Endothelial cell (in vitro differentiated cells): ENCODE data around the gene TXNDC17. TPM values are rescaled to one million over a fixed set of nuclear protein-coding genes. Genes with fewer than 3 reads are reported as not detected.

Source experiments
- DNase-seq: peaks from one replicate; pipeline ENCODE4 v3.0.0; 2021; ENCODE audit warnings: low spot score
- H3K27ac Mint-ChIP-seq: one replicate; pipeline ENCODE4 v1.8.0; 2021; ENCODE audit warnings: mixed read lengths, inconsistent platforms; ENCODE audit not compliant: unreplicated experiment
- H3K27me3 Mint-ChIP-seq: one replicate; pipeline ENCODE4 v1.8.0; 2021; ENCODE audit warnings: mild to moderate bottlenecking, moderate library complexity, mixed read lengths, inconsistent platforms; ENCODE audit not compliant: unreplicated experiment
- H3K36me3 Mint-ChIP-seq: one replicate; pipeline ENCODE4 v1.8.0; 2021; ENCODE audit warnings: mild to moderate bottlenecking, low read depth, mixed read lengths, inconsistent platforms; ENCODE audit not compliant: unreplicated experiment
- H3K4me1 Mint-ChIP-seq: one replicate; pipeline ENCODE4 v1.8.0; 2021; ENCODE audit warnings: mild to moderate bottlenecking, mixed read lengths, inconsistent platforms; ENCODE audit not compliant: unreplicated experiment
- H3K4me3 Mint-ChIP-seq: one replicate; pipeline ENCODE4 v1.8.0; 2021; ENCODE audit warnings: mild to moderate bottlenecking, mixed read lengths, inconsistent platforms; ENCODE audit not compliant: unreplicated experiment
- H3K9me3 Mint-ChIP-seq: one replicate; pipeline ENCODE4 v1.8.0; 2021; ENCODE audit warnings: mixed read lengths, inconsistent platforms; ENCODE audit not compliant: unreplicated experiment
- total RNA-seq: library from RNA; stranded (reverse); fragmentation: NEBNext Ultra II Directional; extraction: Animal tissue kit (Norgen Biotek cat#: 25700); gene quantifications from one replicate; pipeline ENCODE4 v1.2.1, GENCODE V29; 2021; ENCODE audit not compliant: unreplicated experiment
- TF ChIP-seq, protein P1 (sequence below): fragments of 200-600 bp; sonication (generic); IDR thresholded peaks from one replicate; pipeline ENCODE4 v1.5.0; 2021; ENCODE audit warnings: antibody characterized with exemption; ENCODE audit not compliant: unreplicated experiment

Gene TXNDC17
- total RNA-seq, 1 donor from 2014 or later: 94.2 TPM

DNA sequence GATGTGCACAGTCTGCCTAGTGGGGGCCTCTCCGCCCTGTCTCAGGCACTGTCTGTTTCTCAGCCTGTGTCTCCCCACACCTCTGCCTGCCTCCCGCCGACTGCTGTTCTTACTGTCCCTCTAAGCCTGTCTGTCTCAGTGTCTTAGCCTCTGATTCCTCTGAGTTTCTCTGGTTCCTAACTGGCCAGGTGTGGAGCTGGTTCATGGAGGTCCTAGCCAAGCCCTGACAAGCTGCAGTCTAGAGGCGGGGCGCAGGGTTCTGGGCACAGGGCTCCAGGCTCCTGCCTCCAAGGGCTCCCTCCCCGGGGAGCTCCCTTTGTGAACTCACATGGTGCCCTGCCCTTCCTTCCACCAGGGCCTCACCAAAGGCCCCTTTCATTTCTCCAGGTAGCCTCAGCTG, 30.1 kb downstream of the TXNDC17 start:
- Mint-ChIP-seq H3K4me1 (peaks cover 9% of the 10 kb centered on the region), H3K4me3 (no peak overlapping the region), H3K27me3 (peaks cover 3% of the 10 kb centered on the region), H3K36me3 (no peaks in the 10 kb centered on the region), H3K9me3 (no peaks in the 10 kb centered on the region), H3K27ac (no peak overlapping the region)
- no peak for DNase-seq
- TF ChIP-seq, protein P1, sequence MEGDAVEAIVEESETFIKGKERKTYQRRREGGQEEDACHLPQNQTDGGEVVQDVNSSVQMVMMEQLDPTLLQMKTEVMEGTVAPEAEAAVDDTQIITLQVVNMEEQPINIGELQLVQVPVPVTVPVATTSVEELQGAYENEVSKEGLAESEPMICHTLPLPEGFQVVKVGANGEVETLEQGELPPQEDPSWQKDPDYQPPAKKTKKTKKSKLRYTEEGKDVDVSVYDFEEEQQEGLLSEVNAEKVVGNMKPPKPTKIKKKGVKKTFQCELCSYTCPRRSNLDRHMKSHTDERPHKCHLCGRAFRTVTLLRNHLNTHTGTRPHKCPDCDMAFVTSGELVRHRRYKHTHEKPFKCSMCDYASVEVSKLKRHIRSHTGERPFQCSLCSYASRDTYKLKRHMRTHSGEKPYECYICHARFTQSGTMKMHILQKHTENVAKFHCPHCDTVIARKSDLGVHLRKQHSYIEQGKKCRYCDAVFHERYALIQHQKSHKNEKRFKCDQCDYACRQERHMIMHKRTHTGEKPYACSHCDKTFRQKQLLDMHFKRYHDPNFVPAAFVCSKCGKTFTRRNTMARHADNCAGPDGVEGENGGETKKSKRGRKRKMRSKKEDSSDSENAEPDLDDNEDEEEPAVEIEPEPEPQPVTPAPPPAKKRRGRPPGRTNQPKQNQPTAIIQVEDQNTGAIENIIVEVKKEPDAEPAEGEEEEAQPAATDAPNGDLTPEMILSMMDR: no peak

DNA sequence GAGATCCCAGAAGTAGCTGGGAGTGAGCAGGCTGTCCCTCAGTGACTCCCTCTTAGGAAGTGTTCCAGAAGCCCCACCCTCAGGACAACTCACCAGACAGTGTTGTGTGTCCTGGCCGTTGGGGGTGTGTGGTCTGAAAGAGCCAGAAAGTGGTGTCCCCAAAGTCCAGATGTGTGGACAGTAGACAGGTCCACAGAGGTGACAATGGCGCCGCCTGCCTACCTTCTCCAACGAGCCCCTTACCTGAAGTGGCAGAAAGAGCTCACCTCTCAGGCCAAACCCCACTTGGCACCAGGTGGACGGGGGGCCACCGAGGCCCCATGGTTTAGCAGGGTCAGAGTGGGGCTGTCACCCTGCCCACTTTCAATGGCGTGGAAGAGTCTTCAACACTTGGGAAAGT, 30.6 kb downstream of the TXNDC17 start:
- Mint-ChIP-seq H3K4me3 (no peak overlapping the region), H3K27ac (no peak overlapping the region), H3K36me3 (no peaks in the 10 kb centered on the region), H3K27me3 (peaks cover 3% of the 10 kb centered on the region), H3K9me3 (no peaks in the 10 kb centered on the region), H3K4me1 (peaks cover 9% of the 10 kb centered on the region)
- DNase-seq: no peak
- TF ChIP-seq, protein P1: no peak

DNA sequence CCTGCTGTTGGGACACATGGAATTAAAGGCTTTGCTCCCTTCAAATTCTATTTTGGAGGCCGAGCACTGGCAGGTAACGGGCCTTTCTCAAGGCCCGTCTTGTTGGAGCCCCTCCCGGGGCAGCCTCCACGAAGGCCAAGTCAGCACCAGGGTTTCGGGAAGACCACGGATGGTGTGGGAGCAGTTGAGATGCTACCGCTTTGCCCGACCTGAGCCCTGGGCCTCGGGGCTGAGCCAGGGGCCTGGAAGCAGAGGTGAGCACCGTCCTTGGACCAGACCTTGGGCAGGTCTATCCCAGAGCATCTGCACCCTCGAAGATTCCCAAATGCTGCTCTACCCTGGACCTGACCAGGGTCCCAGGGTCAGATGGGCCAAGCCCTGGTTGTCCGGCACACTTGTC, 33.7 kb downstream of the TXNDC17 start:
- Mint-ChIP-seq H3K27me3 (no peaks in the 10 kb centered on the region), H3K36me3 (no peaks in the 10 kb centered on the region), H3K27ac (no peak overlapping the region), H3K4me3 (no peak overlapping the region), H3K4me1 (peaks cover 14% of the 10 kb centered on the region), H3K9me3 (no peaks in the 10 kb centered on the region)
- TF ChIP-seq, protein P1: no peak
- DNase-seq: no peak

DNA sequence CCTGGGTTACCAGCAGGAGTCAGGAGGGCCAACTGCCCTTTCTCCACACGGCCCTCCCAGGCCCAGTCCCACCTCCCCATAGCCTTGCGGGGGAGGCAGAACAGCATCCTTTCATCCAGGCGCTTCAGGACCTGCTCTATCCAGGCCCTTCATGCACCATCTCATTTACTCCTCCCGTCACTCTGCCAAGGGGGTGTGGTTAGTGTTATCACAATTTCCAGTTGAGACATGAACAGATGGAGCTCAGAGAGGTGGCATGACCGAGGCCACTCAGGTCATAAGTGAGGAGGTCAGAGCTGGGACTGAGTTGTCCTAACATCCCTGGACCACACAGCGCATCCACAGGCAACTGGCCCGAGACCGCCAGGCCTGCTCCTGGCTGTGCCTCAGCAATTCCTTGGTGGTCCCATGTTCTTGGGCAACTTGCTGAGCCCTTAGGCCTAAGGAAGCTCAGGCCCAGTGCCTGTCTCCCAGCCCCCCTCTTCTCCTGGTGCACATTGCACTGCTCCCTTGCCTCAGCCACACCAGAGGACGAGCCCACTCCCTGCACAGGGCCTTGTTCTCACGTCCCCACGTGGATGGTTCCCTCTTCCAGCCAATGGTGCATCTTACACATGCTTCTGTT, 34.5 kb downstream of the TXNDC17 start:
- Mint-ChIP-seq H3K9me3 (no peaks in the 10 kb centered on the region), H3K27ac (no peak overlapping the region), H3K36me3 (no peaks in the 10 kb centered on the region), H3K27me3 (no peaks in the 10 kb centered on the region), H3K4me1 (peaks cover 14% of the 10 kb centered on the region), H3K4me3 (no peak overlapping the region)
- TF ChIP-seq, protein P1: no peak
- DNase-seq: no peak

DNA sequence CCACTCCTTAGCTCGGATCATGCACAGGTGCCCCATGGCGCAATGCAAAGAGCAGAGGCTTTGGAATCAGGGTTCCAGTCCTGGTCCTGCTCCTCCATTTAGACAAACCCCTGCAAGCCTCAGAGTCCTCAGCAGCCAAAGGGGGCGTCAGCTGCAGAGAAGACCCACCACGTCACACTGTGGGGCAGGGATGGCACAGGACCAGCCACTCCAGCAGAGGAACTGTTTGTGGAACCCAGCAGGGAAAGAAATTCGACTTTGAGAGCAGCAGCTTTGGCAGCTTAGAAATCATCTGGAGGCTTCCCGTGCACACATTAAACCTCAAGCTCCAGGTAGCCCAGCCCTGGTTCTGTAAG, 35.9 kb downstream of the TXNDC17 start:
- Mint-ChIP-seq H3K4me3 (no peak overlapping the region), H3K27ac (no peak overlapping the region), H3K9me3 (no peaks in the 10 kb centered on the region), H3K36me3 (no peaks in the 10 kb centered on the region), H3K27me3 (no peaks in the 10 kb centered on the region), H3K4me1 (peaks cover 14% of the 10 kb centered on the region)
- TF ChIP-seq, protein P1: no peak
- no peak for DNase-seq
